HCT116 (cell line): ENCODE results near the gene DPP10. TPM values are rescaled to one million over a fixed set of nuclear protein-coding genes. Genes with fewer than 3 reads are reported as not detected.

ENCODE experiments used
- ATAC-seq: fragments of 200-7000 bp; cut with Tn5 transposase; 2 replicates; pipeline ENCODE4 v1.9.1; 2020; ENCODE audit warnings: mild to moderate bottlenecking, moderate library complexity
- BruUV-seq: library from RNA; stranded (reverse); fragments of 400-500 nt; replicated peaks from 2 replicates; lab custom pipeline; 2021; lab: Mats Ljungman, UMichigan
- CTCF ChIA-PET: fragments of 300-600 bp; sonication (Branson Sonifier 250); formaldehyde crosslinking; loops from one replicate; lab custom pipeline; 2021; ENCODE audit warnings: antibody characterized with exemption; lab: Charles Lee
- POLR2A ChIA-PET: fragments of 300-600, 350-600 bp; sonication (Branson Sonifier 250); formaldehyde crosslinking; loops from one replicate; lab custom pipeline; 2021; ENCODE audit warnings: antibody characterized with exemption; lab: Charles Lee
- RAD21 ChIA-PET, 2 experiments: fragments of 300-600 bp; sonication (Branson Sonifier 250); formaldehyde crosslinking; loops; one replicate each; lab custom pipeline; 2023; ENCODE audit warnings: low total read pairs in 2 of 2; ENCODE audit not compliant: uncharacterized antibody in 2 of 2, unreplicated experiment in 2 of 2, low non-redundant PET in 1 of 2; lab: Charles Lee
- DNase-seq: peaks from one replicate; pipeline ENCODE4 v3.0.0-alpha.2; 2010; ENCODE audit warnings: low read depth, low spot score
- H2AFZ ChIP-seq: fragments of 200-600 bp; shearing (Covaris generic), sonication (generic); 2 replicates; pipeline ENCODE4 v1.6.1; 2017; ENCODE audit warnings: low read depth, mixed run types, mixed read lengths, antibody characterized with exemption, low read length; ENCODE audit not compliant: poor library complexity, severe bottlenecking
- H3K27ac ChIP-seq: 2 replicates; pipeline ENCODE4 v1.5.1; 2012; ENCODE audit warnings: low read depth, low read length
- H3K27me3 ChIP-seq: fragments of 200-600 bp; sonication (generic); 2 replicates; pipeline ENCODE4 v1.6.1; 2016; ENCODE audit warnings: mixed run types, low read length, mixed read lengths; ENCODE audit not compliant: insufficient read depth
- H3K36me3 ChIP-seq, 2 experiments: fragments of 200-500 bp in 1 of 2; fragments of 200-600 bp in 1 of 2; sonication (Bioruptor generic) in 1 of 2; sonication (generic) in 1 of 2; 2 replicates each; pipeline versions ENCODE4 v1.5.1 to v1.6.1; 2014 to 2016; ENCODE audit warnings: low read length in 2 of 2, inconsistent platforms in 1 of 2, mixed read lengths in 1 of 2, mixed run types in 1 of 2; ENCODE audit not compliant: insufficient read depth in 2 of 2, control insufficient read depth in 1 of 2
- H3K4me1 ChIP-seq, 2 experiments: fragments of 200-600 bp in 1 of 2; sonication (generic) in 1 of 2; 2 replicates each; pipeline versions ENCODE4 v1.5.1 to v1.6.1; 2012 to 2017; ENCODE audit warnings: low read length in 2 of 2, inconsistent platforms in 1 of 2, mild to moderate bottlenecking in 1 of 2, mixed read lengths in 1 of 2, mixed run types in 1 of 2, moderate library complexity in 1 of 2; ENCODE audit not compliant: insufficient read depth in 2 of 2, control insufficient read depth in 1 of 2
- H3K4me2 ChIP-seq: fragments of 200-600 bp; sonication (generic); 2 replicates; pipeline ENCODE4 v1.6.1; 2017; ENCODE audit warnings: mixed run types, low read length, mixed read lengths
- H3K4me3 ChIP-seq, 2 experiments: fragments of 200-600 bp in 1 of 2; sonication (generic) in 1 of 2; replicated peaks in 1 of 2; 2 replicates each; pipeline ENCODE4 v1.5.1; 2011 to 2016; ENCODE audit warnings: low read length in 2 of 2, control low read depth in 1 of 2, low read depth in 1 of 2, mild to moderate bottlenecking in 1 of 2, mixed read lengths in 1 of 2, mixed run types in 1 of 2
- H3K79me2 ChIP-seq: fragments of 200-600 bp; sonication (generic); 2 replicates; pipeline ENCODE4 v1.6.1; 2017; ENCODE audit warnings: mild to moderate bottlenecking, mixed run types, low read length, moderate library complexity, mixed read lengths; ENCODE audit not compliant: insufficient read depth
- H3K9ac ChIP-seq: fragments of 200-600 bp; sonication (generic); 2 replicates; pipeline ENCODE4 v1.6.1; 2016; ENCODE audit warnings: low read length, mixed read lengths
- H3K9me2 ChIP-seq: fragments of 200-600 bp; sonication (generic), shearing (Covaris generic); 2 replicates; pipeline ENCODE4 v1.6.1; 2017; ENCODE audit warnings: mixed run types, mild to moderate bottlenecking, moderate library complexity; ENCODE audit not compliant: insufficient read depth
- H3K9me3 ChIP-seq, 2 experiments: fragments of 200-500 bp in 1 of 2; fragments of 200-600 bp in 1 of 2; sonication (Bioruptor generic) in 1 of 2; sonication (generic) in 1 of 2; 2 replicates each; pipeline ENCODE4 v1.6.1; 2014 to 2017; ENCODE audit warnings: low read length in 2 of 2, mixed read lengths in 2 of 2, inconsistent platforms in 1 of 2, low read depth in 1 of 2, mild to moderate bottlenecking in 1 of 2, mixed run types in 1 of 2, moderate library complexity in 1 of 2; ENCODE audit not compliant: control insufficient read depth in 1 of 2, insufficient read depth in 1 of 2
- H4K20me1 ChIP-seq: fragments of 200-600 bp; sonication (generic), shearing (Covaris generic); 2 replicates; pipeline ENCODE4 v1.6.1; 2017; ENCODE audit warnings: mixed run types, mild to moderate bottlenecking, moderate library complexity; ENCODE audit not compliant: insufficient read depth
- CTCF ChIP-seq, 3 experiments: fragments of 200-600 bp in 1 of 3; sonication (generic) in 1 of 3; IDR thresholded peaks in 2 of 3; conservative IDR thresholded peaks in 1 of 3; 2 replicates each; pipeline ENCODE4 v1.5.1; 2012 to 2017; ENCODE audit warnings: low read depth in 2 of 3, low read length in 2 of 3, antibody characterized with exemption in 1 of 3, borderline replicate concordance in 1 of 3, control low read depth in 1 of 3, mild to moderate bottlenecking in 1 of 3, mixed read lengths in 1 of 3, mixed run types in 1 of 3, moderate library complexity in 1 of 3; ENCODE audit not compliant: insufficient read depth in 1 of 3
- EGR1 ChIP-seq: IDR thresholded peaks from 2 replicates; pipeline ENCODE4 v1.6.1; 2012; ENCODE audit warnings: low read depth
- ELF1 ChIP-seq: IDR thresholded peaks from 2 replicates; pipeline ENCODE4 v1.6.1; 2012; ENCODE audit warnings: low read depth, borderline replicate concordance
- EZH2 ChIP-seq: fragments of 200-600 bp; sonication (generic); IDR thresholded peaks from 2 replicates; pipeline ENCODE4 v1.6.1; 2017; ENCODE audit warnings: antibody characterized with exemption, mixed run types
- EZH2phosphoT487 ChIP-seq: fragments of 200-600 bp; IDR thresholded peaks from 2 replicates; pipeline ENCODE4 v1.6.1; 2018; ENCODE audit warnings: antibody characterized with exemption, borderline replicate concordance
- FOSL1 ChIP-seq: IDR thresholded peaks from 2 replicates; pipeline ENCODE4 v1.6.1; 2012; ENCODE audit warnings: low read depth
- JUND ChIP-seq: IDR thresholded peaks from 2 replicates; pipeline ENCODE4 v1.6.1; 2012
- MAX ChIP-seq: IDR thresholded peaks from 2 replicates; pipeline ENCODE4 v1.6.1; 2012
- SIN3A ChIP-seq: IDR thresholded peaks from 2 replicates; pipeline ENCODE4 v1.6.1; 2012; ENCODE audit warnings: low read depth
- TCF7L2 ChIP-seq: IDR thresholded peaks from 2 replicates; pipeline ENCODE4 v1.7.0; 2011; ENCODE audit warnings: borderline replicate concordance, inconsistent platforms; ENCODE audit not compliant: insufficient read depth, insufficient read length; ENCODE audit errors: extremely low read depth
- ZBTB33 ChIP-seq: IDR thresholded peaks from 2 replicates; pipeline ENCODE4 v1.6.1; 2011; ENCODE audit warnings: mild to moderate bottlenecking, low read length, moderate library complexity; ENCODE audit not compliant: insufficient replicate concordance; ENCODE audit errors: extremely low read depth
- ZFX ChIP-seq: fragments of 450-650 bp; IDR thresholded peaks from 2 replicates; pipeline ENCODE4 v1.6.1; 2017
- intact Hi-C: fragments of 100-400 bp; cut with micrococcal nuclease; formaldehyde crosslinking; loops from 2 replicates; pipeline ENCODE4 v1.10.0; 2022
- total RNA-seq: library from RNA; stranded (reverse); gene quantifications from one replicate; pipeline ENCODE4 v1.2.1, GENCODE V29; 2021; ENCODE audit not compliant: unreplicated experiment

The DPP10 gene
- total RNA-seq, 1 experiment from 2014 or later = not detected

GRCh38 chr2:114769110-114769509, 326.7 kb downstream of the DPP10 start:
- intact Hi-C loops = no loop called here
- no peak overlapping the region for H3K4me2 ChIP-seq
- H3K79me2 ChIP-seq = no peaks in the 10 kb centered on the region
- H3K4me1 ChIP-seq = no peaks in the 10 kb centered on the region
- no peak for ATAC-seq
- no peaks in the 10 kb centered on the region for H3K36me3 ChIP-seq
- POLR2A ChIA-PET = no interaction called here
- no peak overlapping the region for H3K27ac ChIP-seq
- no TSS peak for BruUV-seq
- H3K9me2 ChIP-seq = no peaks in the 10 kb centered on the region
- H3K9me3 ChIP-seq = peaks cover 0 to 14% of the 10 kb centered on the region in 2 experiments; a peak in 1 of 4 replicates
- no peak overlapping the region for H3K9ac ChIP-seq
- TF ChIP-seq TCF7L2 (no peak), JUND (no peak)
- H2AFZ ChIP-seq = no peak overlapping the region
- no peak overlapping the region for H3K4me3 ChIP-seq
- DNase-seq = no peak
- CTCF ChIA-PET = no interaction called here
- H4K20me1 ChIP-seq = no peaks in the 10 kb centered on the region
- H3K27me3 ChIP-seq = no peaks in the 10 kb centered on the region
- RAD21 ChIA-PET = no interaction called here

GRCh38 chr2:114769991-114770390, 327.6 kb downstream of the DPP10 start:
- CTCF ChIA-PET = no interaction called here
- BruUV-seq = no TSS peak
- intact Hi-C loops = no loop called here

More at GRCh38 chr2:114769991-114770390, 327.6 kb downstream of the DPP10 start:
- Histone ChIP-seq H3K27me3 (no peaks in the 10 kb centered on the region), H2AFZ (no peak overlapping the region)
- no peak for DNase-seq
- TF ChIP-seq SIN3A (no peak), EZH2phosphoT487 (no peak), EGR1 (no peak), EZH2 (no peak), ELF1 (no peak), MAX (no peak), ZFX (no peak), CTCF (IDR thresholded peaks at IDR 0.05 in 2 of 3, conservative IDR thresholded peaks at IDR 0.05 in 1 of 3; ENCODE audit: borderline replicate concordance in 1 of 3, insufficient read depth in 1 of 3, low read depth in 2 of 3, low read length in 2 of 3) (no peak), ZBTB33 (no peak), FOSL1 (no peak), TCF7L2 (no peak)
- TF ChIP-seq, all 23 proteins: peak for 0
- no peaks in the 10 kb centered on the region for H4K20me1 ChIP-seq
- H3K79me2 ChIP-seq = no peaks in the 10 kb centered on the region
- H3K27ac ChIP-seq = no peak overlapping the region
- no peak overlapping the region for H3K9ac ChIP-seq
- no peak for ATAC-seq
- H3K9me2 ChIP-seq = no peaks in the 10 kb centered on the region
- ChIA-PET RAD21 (no interaction called here), POLR2A (no interaction called here)
- H3K4me2 ChIP-seq = no peak overlapping the region
- no peaks in the 10 kb centered on the region for H3K36me3 ChIP-seq
- H3K9me3 ChIP-seq = peaks cover 0 to 14% of the 10 kb centered on the region in 2 experiments; a peak in 2 of 4 replicates
- H3K4me1 ChIP-seq = no peaks in the 10 kb centered on the region
- H3K4me3 ChIP-seq = no peak overlapping the region
